ENCODE data around the gene BHMT.

Gene BHMT, protein sequence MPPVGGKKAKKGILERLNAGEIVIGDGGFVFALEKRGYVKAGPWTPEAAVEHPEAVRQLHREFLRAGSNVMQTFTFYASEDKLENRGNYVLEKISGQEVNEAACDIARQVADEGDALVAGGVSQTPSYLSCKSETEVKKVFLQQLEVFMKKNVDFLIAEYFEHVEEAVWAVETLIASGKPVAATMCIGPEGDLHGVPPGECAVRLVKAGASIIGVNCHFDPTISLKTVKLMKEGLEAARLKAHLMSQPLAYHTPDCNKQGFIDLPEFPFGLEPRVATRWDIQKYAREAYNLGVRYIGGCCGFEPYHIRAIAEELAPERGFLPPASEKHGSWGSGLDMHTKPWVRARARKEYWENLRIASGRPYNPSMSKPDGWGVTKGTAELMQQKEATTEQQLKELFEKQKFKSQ

DNA sequence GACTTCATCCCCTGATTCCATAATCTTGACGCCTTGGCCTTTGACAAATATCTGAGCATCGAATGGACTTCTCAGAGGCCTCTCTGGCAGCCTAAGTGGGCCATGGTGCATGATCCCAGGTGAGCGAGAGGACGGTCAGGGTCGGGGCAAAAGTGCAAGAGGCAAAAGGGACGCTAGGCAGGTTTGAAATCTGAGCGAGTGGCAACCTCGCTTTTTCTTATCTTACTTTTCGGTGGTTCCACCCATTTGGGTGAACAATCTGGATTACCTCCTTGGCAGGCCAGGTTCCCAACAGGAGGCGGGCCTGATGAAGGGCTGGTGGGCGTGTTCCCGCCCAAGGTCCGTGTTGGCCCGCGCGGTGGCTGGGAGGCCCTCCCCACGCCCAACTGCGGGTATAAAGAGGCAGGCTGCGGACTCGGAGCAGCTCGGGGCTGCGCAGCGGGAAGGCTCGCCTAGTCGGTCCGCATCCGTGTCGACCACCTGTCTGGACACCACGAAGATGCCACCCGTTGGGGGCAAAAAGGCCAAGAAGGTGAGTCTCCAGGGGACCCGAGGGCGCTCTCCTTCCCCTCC is at the start of gene BHMT:
Gene BHMT, plus strand, starts transcription at position 423 of the 573 bp plus-strand sequence. Its CDS starts 77 bp downstream, at position 500.
- DNase-seq = no peak

DNA sequence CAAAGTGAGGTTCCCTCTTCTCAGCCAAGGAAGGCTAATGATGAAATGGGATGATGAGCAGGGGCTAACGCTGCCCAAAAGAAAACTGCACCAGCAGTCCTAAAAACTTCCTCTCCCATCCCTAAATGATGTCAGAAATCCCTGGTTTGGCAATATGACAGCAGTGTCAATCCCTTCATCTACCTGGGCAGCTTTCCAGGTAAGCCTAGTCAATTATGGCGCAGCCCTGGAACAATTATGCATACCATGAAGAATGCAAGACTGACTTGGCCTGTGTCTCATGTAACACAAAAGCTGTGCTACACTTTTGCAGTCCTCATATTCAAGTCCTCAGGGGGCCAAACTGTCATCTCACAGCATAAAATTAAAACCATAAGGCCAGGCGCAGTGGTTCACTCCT is 49.2 kb upstream of the BHMT start:
- DNase-seq = no peak

DNA sequence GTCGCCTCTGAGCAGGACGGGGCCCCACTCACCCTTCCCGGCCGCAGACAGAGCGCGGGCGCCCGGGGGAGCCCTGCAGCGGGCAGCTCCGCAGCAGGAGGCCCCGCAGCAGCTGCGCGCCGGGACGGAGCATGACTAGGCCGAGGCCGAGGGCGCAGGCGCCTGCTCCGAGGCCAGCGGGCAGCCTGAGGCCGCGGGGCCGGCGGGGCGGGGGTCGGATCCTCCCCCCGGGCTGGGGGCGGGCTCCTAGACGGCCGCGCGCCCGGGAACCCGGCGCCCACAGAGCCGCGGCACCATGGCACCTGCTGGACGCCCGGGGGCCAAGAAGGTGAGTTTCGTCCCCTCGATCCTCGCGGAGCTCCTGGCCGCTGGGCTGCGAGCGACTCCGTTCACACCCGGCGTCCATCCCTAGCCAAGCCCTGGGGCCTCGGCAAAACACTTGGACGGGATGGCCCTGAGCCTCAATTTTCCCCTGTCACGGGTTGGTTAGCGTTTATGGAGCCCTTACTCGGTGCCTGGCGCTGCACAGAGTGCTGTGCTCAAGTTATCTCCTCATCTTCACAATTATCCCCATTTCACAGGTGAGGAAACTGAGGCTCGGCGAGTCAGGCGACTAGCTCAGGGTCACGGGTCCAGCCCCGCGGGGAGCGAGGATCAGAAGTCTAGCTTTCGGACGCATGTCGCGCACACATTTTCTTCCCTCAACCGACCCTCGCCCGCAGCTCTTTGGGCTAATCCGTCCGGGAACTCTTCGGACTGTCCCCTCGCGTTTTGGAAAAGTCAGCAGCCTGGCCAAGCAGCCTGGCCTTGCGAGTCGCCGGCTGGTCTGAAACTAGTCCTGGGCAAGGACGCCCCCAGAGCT is 41.9 kb upstream of the BHMT start, which contains the start of the genes BHMT2 and DMGDH:
Gene BHMT2, plus strand, starts transcription at position 280 of the 862 bp plus-strand sequence. Its CDS starts 16 bp downstream, at position 296.
Gene DMGDH, minus strand, starts transcription at position 187 of the 862 bp plus-strand sequence. Its CDS starts 54 bp downstream, at position 133.
- no peak for DNase-seq

DNA sequence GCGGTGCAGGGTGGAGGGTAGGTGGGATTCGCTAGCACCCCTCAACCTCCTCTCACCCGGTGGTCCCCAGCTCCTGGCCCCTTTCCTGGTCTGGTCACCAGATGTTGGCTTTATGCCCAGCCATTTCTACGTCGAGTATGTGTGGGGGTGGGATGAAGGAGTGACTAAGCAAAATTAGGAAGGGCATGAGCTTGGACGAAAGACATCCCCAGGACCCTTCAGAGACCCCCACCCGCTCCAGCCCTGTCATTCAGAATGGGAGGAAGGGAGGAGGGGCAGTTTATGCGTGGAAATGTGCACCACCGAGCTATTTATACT is 41.3 kb upstream of the BHMT start:
- no peak for DNase-seq

DNA sequence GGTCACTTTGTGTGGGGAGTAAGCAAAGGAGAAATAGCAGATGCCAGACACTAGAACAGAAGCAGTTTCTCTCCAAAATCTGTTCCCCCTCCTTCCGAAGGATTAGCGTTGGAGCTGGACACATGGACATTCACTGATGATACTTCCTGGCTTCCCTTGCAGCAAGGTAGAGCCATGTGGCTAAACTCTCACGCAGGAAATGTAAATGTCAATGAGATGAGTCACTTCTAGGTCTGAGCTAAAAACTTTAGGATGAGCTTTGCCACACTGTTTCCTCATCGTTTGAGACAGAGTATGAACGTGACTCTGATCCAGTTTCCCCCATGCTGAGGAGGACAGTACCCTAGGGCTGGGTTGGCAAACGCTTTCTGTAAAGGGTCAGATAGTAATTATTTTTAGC is 37.0 kb upstream of the BHMT start:
- no peak for DNase-seq

DNA sequence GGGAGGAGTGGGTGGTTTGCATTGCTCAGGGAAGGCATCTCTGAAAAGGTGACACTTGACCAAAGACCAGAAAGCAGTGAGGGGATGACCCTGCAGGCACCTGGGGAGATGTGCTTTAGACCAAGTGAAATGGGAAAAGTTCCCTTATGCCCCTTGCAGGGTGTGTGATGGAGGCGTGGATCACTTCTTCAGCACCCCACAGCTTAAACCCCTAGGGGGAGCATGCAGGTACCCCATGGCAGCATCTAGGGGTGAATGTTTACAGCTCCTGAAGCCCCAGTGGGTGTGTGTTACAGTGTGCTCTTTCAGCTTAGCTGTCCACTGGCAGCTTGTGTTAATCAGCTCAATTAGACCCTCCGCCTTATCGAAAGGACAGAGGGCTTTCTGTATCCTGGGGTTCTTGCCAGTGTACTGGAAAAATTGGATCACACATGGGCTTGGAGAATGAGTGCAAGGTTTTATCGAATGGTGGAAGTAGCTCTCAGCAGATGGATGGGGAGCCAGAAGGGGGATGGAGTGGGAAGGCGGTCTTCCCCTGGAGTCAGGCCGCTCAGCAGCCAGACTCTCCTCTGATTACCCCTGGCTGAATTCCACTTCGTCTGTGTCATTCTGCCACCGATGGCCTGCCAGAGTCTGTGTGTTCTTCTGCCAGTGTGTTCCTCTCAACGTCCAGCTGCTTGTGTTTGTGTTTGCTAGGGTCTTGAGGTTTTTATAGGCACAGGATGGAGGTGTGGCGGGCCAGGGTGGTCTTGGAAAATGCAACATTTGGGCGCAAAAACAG is 35.8 kb upstream of the BHMT start:
- DNase-seq = no peak

DNA sequence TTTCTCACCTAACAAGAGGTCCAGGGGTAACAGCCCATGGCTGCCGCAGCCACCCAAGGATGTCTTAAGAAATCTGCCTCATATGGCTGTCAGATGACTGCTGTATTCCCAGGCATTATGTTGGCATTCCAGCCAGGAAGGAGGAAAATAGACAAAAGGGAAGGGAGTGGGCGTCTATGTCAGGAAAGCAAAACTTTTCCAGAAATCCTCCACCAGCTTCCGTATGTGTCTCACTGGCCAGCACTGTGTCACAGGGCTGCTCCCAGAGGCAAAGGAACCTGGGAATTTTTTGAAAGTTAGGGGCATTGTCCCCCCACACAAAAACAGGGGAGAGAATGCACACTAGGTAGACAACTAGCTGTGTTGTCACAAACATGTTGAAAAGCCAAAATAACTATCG is 34.8 kb upstream of the BHMT start:
- no peak for DNase-seq

DNA sequence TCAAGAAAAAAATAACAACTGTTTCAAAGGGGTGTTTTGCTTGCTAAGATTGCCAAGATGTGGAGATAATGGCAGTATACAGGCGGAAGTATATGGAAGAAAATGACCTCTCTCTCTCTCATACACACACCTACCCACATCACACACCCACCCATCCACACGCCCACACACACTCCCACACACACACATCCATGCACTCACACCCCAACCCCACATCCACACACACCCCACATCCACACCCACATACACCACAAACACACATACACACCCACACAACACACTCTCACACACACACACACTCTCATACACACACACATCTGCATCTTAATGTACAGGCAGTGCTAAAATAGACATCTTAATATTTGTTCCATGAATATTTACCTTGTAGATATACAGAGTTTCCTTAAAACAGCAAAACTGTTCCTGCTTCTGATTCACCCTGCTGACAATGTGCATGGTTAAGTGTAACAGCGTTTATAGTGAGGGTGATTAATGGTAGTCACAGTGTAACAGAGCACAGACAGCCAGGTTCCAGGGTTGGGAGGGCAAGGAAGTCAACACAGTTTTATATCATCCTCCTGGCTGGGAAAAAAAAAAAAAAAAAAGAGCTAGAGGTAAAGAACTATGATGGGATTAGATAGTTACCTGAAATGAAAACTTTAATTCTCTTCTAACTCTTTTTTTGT is 33.8 kb upstream of the BHMT start:
- no peak for DNase-seq

DNA sequence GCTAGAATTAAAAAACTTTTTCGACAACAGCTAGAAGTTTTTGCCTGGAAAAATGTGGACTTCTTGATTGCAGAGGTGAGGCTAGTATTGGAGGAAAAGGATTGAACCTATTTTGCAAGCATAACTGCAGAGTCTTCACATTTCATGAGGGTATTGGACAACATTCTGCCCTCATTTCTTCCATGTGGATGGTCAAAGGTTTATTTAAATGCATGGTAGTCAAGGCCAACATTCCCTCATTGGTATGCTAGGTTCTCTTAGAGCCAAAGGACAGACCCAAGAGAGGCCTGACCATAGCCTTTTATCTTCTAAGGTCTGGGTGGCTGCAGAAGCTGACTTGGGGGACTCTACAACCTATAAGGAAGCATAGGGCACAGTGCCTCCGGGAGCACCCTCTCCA is 30.8 kb upstream of the BHMT start:
- no peak for DNase-seq

DNA sequence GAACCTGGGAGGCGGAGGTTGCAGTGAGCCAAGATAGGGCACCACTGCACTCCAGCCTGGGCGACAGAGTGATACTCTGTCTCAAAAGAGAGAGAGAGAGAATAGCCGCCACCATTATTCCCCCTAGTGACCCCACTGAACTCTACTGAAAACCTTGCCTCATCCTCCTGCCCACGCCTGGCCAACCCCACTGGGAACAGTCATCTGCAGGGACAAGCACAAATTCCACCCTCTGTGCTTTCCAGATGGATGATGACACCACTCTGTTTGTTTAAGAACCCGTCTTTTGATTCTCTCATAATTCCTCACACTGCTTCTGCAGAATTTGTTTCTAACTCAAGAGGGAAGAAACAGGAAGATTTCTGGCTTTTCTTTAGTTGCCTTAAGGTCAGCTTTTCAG is 29.8 kb upstream of the BHMT start:
- no peak for DNase-seq

DNA sequence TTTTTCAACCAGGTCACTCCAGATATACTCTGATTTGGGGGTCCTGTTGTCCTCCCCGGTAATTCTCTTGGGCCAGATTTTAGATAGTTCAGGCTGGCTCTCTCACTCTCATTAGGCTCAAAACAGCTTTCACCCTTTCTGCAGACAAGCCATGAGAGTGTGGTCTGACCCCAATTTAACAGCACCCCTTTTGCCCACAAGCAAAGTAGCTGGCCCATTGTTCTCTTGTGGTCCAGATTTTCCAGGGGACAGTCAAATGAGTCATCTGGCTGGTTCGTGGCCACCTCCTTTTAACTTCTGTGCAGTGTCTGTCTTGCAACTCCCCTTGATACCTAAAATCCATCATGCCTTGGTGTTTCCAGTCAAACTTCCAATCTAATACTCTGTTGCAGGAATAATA is 25.5 kb upstream of the BHMT start:
- DNase-seq = no peak

DNA sequence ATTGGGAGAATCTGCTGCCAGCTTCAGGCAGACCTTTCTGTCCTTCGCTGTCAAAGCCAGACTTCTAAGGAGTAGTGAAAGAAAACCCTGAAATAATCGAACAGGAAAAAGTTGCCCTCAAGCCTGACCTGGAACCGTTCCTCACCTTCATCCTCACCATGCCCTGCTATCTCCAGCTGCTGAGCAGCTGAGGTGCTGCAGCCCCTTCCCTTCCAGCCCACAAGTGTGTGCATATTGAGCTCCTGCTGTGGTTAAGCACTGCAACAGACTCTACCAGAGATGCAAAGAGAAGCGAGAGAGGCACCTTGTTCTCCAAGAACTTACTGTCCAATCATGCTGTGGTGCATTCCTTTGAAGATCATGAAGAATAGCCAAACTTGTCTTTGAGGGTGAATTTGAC is 23.1 kb upstream of the BHMT start:
- DNase-seq = no peak

DNA sequence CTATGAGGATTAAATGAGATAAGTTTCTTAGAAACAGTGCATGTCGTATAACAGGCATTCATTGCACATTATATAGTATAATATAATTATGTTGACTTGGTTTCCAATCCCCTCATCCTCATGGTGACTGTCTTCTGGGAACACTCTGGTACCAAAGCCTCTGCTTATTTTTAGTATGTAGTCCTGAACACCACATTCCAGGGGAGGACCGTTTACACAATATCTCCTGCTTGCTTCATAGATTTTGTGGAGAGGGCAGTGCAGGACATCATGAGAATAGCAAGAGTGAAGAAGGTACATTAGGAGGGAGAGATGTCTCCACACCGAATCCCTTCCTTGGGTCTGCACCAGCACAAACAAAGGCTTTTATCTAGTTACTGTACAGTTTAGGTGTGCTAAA is 20.5 kb upstream of the BHMT start:
- no peak for DNase-seq

DNA sequence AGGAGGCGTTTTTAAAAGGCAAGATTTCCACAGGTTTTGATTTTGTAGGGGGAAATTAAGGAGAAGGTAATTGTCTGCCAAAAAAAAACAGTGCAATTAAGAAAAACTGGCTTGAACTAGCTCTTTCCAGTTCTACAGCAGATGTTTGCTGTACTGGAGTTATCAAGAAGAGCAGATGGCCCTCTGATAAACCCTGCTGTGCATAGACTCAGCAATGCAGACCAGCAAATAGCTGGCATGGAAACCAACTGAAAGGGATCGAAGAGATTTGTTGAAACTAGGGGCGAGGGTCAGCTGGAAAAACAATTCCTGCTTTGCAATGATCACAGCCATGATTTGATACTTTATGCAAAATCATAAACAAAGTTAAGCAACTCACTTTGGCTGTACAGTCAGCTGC is 17.8 kb upstream of the BHMT start:
- DNase-seq = no peak

DNA sequence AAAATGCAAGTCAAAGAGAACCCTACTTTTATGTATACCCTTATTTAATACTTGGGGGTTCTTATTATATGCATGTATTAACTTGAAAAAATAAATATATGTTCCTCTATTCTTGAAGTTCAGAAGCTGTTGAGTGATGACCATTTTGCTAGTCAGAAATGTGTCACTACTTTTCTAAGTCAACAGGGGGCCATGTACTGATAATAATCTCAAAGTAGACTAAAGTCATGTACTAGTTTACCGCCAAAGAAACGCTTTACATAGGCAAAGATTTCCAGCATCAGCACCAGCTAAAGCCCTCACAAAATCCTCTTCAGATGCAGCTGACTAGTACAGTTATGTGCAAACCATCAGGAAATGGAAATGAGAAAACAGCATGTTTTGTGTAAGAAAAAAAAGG is 5.7 kb upstream of the BHMT start:
- no peak for DNase-seq

DNA sequence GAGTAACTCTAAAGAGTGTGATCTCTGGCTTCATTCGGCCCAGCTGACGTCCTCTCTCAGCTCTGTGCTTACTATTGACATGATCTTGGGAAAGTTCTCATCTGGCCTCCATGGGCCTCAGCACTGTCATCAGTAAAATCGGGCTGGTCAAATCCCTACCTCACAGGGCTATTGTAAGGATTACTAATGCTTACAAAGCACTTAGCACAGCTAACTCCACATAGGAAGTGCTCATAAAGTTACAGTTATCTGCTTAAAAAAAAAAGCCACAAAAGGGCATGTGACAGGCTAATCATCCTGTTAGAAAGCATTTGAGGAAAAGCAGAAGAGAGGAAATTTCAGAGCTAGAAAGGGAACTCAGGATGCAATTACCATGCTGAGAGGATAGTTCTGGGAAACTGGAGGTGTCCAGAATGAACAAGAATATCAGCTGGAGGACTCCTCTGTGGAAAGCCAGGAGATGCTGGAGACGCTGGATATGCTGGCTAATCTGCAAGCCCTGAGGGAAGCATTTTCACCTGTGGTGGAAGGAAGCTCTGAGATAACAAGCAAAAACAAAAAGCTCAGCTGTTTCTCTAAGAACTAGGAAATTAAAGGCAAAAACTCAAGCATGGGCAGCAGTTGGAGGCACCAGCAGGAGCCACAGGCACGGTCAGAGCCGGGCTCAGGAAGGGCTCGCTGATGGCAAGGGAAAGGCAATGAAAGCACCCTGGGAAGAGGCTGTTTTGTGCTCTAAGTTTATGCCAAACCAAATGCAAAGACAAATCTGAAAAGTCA is 4.4 kb upstream of the BHMT start:
- DNase-seq = no peak

DNA sequence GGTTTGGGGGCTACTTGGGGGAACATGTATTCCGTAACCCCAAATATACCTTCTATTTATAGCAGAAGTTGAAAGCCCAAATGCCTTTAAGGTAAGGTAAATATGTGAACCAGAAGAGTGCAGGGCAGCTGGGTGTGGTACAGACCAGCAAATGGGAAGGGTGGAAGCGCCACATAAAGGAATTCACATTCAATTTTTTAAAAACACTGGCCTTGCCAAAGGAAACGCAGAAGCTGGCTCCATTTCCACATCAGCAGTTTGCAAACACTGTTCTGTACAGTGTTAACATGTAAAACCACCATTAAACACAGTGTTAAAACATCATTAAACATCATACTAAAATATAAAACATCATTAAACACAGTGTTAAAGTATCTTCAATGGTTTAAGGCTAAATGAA is 3.5 kb upstream of the BHMT start:
- DNase-seq = no peak

DNA sequence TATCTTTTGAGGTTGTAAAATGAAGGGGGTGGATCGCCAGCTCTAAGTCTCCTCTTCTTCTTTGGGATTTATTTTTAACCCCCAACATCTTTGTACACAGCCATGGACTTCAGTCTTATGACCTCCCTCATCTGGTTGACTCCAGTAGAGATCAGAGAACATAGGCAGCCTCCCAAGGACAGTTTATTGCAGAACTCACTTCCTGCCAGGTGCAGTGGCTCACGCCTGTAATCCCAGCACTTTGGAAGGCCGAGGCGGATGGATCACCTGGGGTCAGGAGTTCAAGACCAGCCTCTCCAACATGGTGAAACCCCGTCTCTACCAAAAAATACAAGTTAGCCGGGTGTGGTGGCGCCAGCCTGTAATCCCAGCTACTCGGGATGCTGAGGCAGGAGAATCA is 2.8 kb upstream of the BHMT start:
- DNase-seq = no peak

DNA sequence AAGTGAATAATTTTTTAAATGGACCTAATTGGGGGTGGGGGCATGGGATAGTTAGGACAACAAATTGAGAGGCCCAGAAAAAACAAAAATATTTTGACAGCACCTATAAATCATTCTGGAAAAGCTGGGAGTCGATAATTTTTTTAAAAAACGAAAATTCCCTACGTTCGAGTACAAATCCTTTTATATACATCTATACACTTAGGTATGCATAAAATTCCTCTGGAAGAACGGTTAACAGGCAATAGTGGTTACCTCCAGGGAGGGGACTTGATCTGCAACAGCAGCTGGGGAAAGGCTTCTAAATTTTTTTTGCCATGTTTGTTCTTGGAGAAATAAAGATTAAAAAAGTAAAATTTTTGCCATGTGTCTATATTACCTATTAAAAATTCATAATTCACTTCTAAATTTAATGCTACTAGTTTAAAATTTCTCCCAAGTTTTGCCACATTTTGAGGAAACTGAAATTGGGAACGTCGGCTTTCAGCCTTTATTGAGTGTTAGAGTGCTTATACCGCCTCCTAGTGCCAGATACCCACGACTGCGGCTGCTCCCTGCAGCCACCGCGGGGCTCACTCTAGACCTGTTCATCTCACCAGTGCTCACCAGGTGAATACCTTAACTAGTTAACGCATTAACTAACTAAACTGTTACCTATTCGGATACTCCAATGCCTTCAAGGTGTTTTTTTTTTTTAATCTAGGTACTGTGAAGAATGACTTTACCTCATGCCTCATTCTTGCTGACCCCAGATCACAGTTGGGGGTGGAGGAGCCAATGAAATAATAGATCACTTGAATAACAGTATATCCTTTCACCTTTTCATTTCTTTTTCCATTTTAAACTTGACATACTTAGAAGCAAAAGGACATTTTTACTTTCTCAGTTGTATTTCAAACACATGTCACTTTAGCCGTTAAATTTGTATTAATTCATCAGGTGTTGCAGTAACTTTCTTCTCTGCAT is 1.8 kb upstream of the BHMT start:
- DNase-seq = no peak

DNA sequence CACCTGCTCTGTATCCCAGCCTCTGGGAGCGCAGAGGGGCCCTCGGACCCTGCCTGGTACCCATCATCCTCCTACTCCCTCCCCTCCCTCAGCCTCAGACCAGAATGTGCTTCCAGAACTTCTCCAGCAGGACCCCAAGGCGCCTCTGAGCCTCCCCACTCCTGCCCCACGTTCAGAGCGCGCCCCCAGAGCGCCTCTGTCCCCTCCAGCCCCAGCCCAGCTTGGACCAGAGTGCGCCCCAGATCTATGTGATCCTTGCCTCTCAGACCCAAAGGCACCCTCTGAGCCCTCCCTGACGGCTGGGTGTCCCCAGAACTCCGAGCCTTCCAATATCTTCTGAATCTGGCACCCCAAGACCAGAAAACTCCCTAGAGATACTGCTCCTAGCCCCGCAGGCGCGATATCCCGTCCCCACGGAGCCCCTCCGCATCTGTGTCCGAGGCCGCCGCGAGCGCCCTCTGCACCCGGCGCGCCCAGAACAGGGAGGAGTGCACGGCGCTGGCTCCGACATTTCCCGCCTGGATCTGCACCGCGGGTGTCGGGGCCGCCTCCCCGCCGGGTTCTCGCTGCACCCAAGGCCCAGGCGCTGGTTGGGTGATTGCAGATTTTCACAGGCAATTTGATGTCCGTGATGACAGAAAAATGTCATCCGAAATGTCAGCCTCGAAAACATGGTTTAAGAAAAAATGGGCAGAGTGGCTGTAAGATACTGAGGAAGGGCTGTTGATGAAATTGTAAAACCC is 522 bp downstream of the BHMT start:
- no peak for DNase-seq
